GM23338 (cell line): ENCODE data around the gene ZFYVE16. TPM values are rescaled to one million over a fixed set of nuclear protein-coding genes. Genes with fewer than 3 reads are reported as not detected.

Experiments
- ATAC-seq: fragments of 200-7000 bp; cut with Tn5 transposase; 3 replicates; pipeline ENCODE4 v1.9.1; 2020
- DNase-seq: peaks from one replicate; pipeline ENCODE4 v3.0.0-alpha.2; 2015; ENCODE audit warnings: low spot score
- H2AFZ ChIP-seq: fragments of 200-600 bp; sonication (generic); 2 replicates; pipeline ENCODE4 v1.8.0; 2016; ENCODE audit warnings: antibody characterized with exemption, mild to moderate bottlenecking, moderate library complexity
- H3F3A ChIP-seq: fragments of 200-600 bp; sonication (generic); replicated peaks from 2 replicates; pipeline ENCODE4 v1.8.0; 2017; ENCODE audit warnings: antibody characterized with exemption, mixed run types, low read depth
- H3K27ac ChIP-seq: fragments of 200-600 bp; sonication (generic); 2 replicates; pipeline ENCODE4 v1.6.1; 2016; ENCODE audit warnings: low read depth
- H3K27me3 ChIP-seq: fragments of 200-600 bp; sonication (generic); 2 replicates; pipeline ENCODE4 v1.8.0; 2016; ENCODE audit warnings: mild to moderate bottlenecking, mixed run types, moderate library complexity; ENCODE audit not compliant: insufficient read depth
- H3K36me3 ChIP-seq: fragments of 200-600 bp; sonication (generic); 2 replicates; pipeline ENCODE4 v1.8.0; 2016; ENCODE audit warnings: mild to moderate bottlenecking; ENCODE audit not compliant: insufficient read depth
- H3K4me1 ChIP-seq: fragments of 200-600 bp; sonication (generic); 2 replicates; pipeline ENCODE4 v1.8.0; 2016; ENCODE audit warnings: mild to moderate bottlenecking, moderate library complexity; ENCODE audit not compliant: insufficient read depth
- H3K4me2 ChIP-seq: fragments of 200-600 bp; sonication (generic); 2 replicates; pipeline ENCODE4 v1.7.1; 2017; ENCODE audit warnings: mixed run types
- H3K4me3 ChIP-seq: fragments of 200-600 bp; sonication (generic); 2 replicates; pipeline ENCODE4 v1.6.1; 2016; ENCODE audit warnings: mixed run types
- H3K79me2 ChIP-seq: fragments of 200-600 bp; sonication (generic); replicated peaks from 2 replicates; pipeline ENCODE4 v1.8.0; 2017; ENCODE audit warnings: mild to moderate bottlenecking; ENCODE audit not compliant: insufficient read depth
- H3K9me2 ChIP-seq: fragments of 200-600 bp; sonication (generic); 2 replicates; pipeline ENCODE4 v1.8.0; 2017; ENCODE audit not compliant: insufficient read depth
- H4K20me1 ChIP-seq: fragments of 200-600 bp; sonication (generic); replicated peaks from 2 replicates; pipeline ENCODE4 v1.8.0; 2017; ENCODE audit warnings: mild to moderate bottlenecking; ENCODE audit not compliant: insufficient read depth
- H3K27ac Mint-ChIP-seq: 2 replicates; pipeline ENCODE4 v1.8.0; 2020; ENCODE audit warnings: inconsistent platforms, mild to moderate bottlenecking, moderate library complexity, mixed read lengths
- H3K27me3 Mint-ChIP-seq: 3 replicates; pipeline ENCODE4 v1.8.0; 2022; ENCODE audit warnings: low read depth, mild to moderate bottlenecking, moderate library complexity, mixed read lengths, inconsistent platforms; ENCODE audit not compliant: insufficient read depth, poor library complexity
- H3K36me3 Mint-ChIP-seq: 3 replicates; pipeline ENCODE4 v1.8.0; 2021; ENCODE audit warnings: low read depth, mild to moderate bottlenecking, inconsistent platforms, moderate library complexity, mixed read lengths
- H3K4me1 Mint-ChIP-seq: 3 replicates; pipeline ENCODE4 v1.8.0; 2020; ENCODE audit warnings: mild to moderate bottlenecking, inconsistent platforms, mixed read lengths
- H3K4me3 Mint-ChIP-seq: 3 replicates; pipeline ENCODE4 v1.8.0; 2021; ENCODE audit warnings: moderate library complexity, mild to moderate bottlenecking, inconsistent platforms, mixed read lengths
- H3K9me3 Mint-ChIP-seq: 3 replicates; pipeline ENCODE4 v1.8.0; 2020; ENCODE audit warnings: moderate library complexity, mild to moderate bottlenecking, inconsistent platforms, mixed read lengths
- CTCF ChIP-seq, 2 experiments: fragments of 200-600 bp in 1 of 2; sonication (generic) in 1 of 2; conservative IDR thresholded peaks; 2 replicates each; pipeline versions ENCODE4 v1.5.1 to v1.6.1; 2016 to 2017; ENCODE audit warnings: antibody characterized with exemption in 2 of 2, low read depth in 2 of 2, mild to moderate bottlenecking in 2 of 2, moderate library complexity in 1 of 2
- EZH2 ChIP-seq: fragments of 200-600 bp; sonication (generic); IDR thresholded peaks from one replicate; pipeline ENCODE4 v1.8.0; 2017; ENCODE audit warnings: antibody characterized with exemption, mild to moderate bottlenecking, low read depth; ENCODE audit not compliant: unreplicated experiment
- EZH2phosphoT487 ChIP-seq: fragments of 200-600 bp; sonication (generic); IDR thresholded peaks from one replicate; pipeline ENCODE4 v1.8.1; 2018; ENCODE audit warnings: antibody characterized with exemption; ENCODE audit not compliant: unreplicated experiment
- JUNB ChIP-seq: IDR thresholded peaks from one replicate; pipeline ENCODE4 v1.6.1; 2016; ENCODE audit warnings: antibody characterized with exemption; ENCODE audit not compliant: unreplicated experiment
- POLR2AphosphoS5 ChIP-seq: IDR thresholded peaks from 2 replicates; pipeline ENCODE4 v1.6.1; 2016; ENCODE audit warnings: antibody characterized with exemption, low read depth
- REST ChIP-seq: IDR thresholded peaks from one replicate; pipeline ENCODE4 v1.6.1; 2018; ENCODE audit warnings: antibody characterized with exemption; ENCODE audit not compliant: unreplicated experiment
- ZNF114 ChIP-seq: fragments of 250-450 bp; sonication (Bioruptor Pico); IDR thresholded peaks from 2 replicates; pipeline ENCODE4 v1.5.0; 2020; ENCODE audit warnings: mild to moderate bottlenecking, moderate library complexity
- polyA plus RNA-seq: library from polyadenylated mRNA; unstranded; fragments of >200 nt; fragmentation: Nextera tagmentation; extraction: Ambion mirVana; gene quantifications from 2 replicates; pipeline ENCODE4 v1.2.1, GENCODE V29; 2016
- total RNA-seq: library from RNA; depleted of rRNA; stranded (reverse); fragments of >200 nt; shearing (Covaris generic); gene quantifications from 2 replicates; pipeline ENCODE4 v1.2.3, GENCODE V29; 2014

Gene ZFYVE16
- total and polyA plus RNA-seq, 2 experiments from 2014 or later = 24.2 to 26.6 TPM

- Histone ChIP-seq H3K27me3 (no peaks in the 10 kb centered on the region), H3F3A (peaks cover 9% of the 10 kb centered on the region; the same call in 1 of the 2 replicates), H4K20me1 (no peaks in the 10 kb centered on the region), H3K27ac (no peak overlapping the region), H3K36me3 (no peaks in the 10 kb centered on the region; the same call in 1 of the 2 replicates), H3K4me1 (peaks cover 7% of the 10 kb centered on the region), H3K4me3 (no peak overlapping the region), H2AFZ (no peak overlapping the region), H3K79me2 (no peaks in the 10 kb centered on the region), H3K4me2 (no peak overlapping the region), H3K9me2 (no peaks in the 10 kb centered on the region)
- TF ChIP-seq POLR2AphosphoS5 = no peak
- no peak for TF ChIP-seq REST
- no peak for TF ChIP-seq ZNF114 (CRISPR knock-in tag)
- no peak for TF ChIP-seq JUNB
- peaks cover 23% of the 10 kb centered on the region for H3K4me1 Mint-ChIP-seq
- DNase-seq (no peak), ATAC-seq (no peak)
- no peak overlapping the region for H3K27ac Mint-ChIP-seq
- H3K4me3 Mint-ChIP-seq = no peak overlapping the region
- peaks cover 9% of the 10 kb centered on the region for H3K27me3 Mint-ChIP-seq
- peaks cover 34% of the 10 kb centered on the region for H3K9me3 Mint-ChIP-seq
- peaks cover 50% of the 10 kb centered on the region for H3K36me3 Mint-ChIP-seq
Measured at GRCh38 chr5:80483636-80484232, 75.9 kb downstream of the ZFYVE16 start.

GRCh38 chr5:80487444-80487828, 79.6 kb downstream of the ZFYVE16 start:
- peaks cover 19% of the 10 kb centered on the region for H3K27me3 Mint-ChIP-seq
- DNase-seq = no peak
- H2AFZ ChIP-seq = peak overlapping the region; percentile 87
- H3K4me3 ChIP-seq = peak overlapping the region; percentile 68
- no peaks in the 10 kb centered on the region for H3K9me2 ChIP-seq
- peak overlapping the region; percentile 88 for H3K4me3 Mint-ChIP-seq
- peak overlapping the region; percentile 80 for H3K4me2 ChIP-seq
- H3K4me1 Mint-ChIP-seq = peaks cover 29% of the 10 kb centered on the region
- ATAC-seq = no peak
- peaks cover 28% of the 10 kb centered on the region for H3K36me3 Mint-ChIP-seq
- no peaks in the 10 kb centered on the region for H4K20me1 ChIP-seq
- H3K4me1 ChIP-seq = peaks cover 24% of the 10 kb centered on the region
- H3K27ac Mint-ChIP-seq = peak overlapping the region; percentile 86; the same call in 1 of the 2 replicates
- no peaks in the 10 kb centered on the region for H3K79me2 ChIP-seq
- no peaks in the 10 kb centered on the region; the same call in 1 of the 2 replicates for H3K36me3 ChIP-seq
- H3K27ac ChIP-seq = peak overlapping the region; percentile 78
- peaks cover 9% of the 10 kb centered on the region; the same call in 1 of the 2 replicates for H3F3A ChIP-seq
- H3K27me3 ChIP-seq = no peaks in the 10 kb centered on the region
- H3K9me3 Mint-ChIP-seq = peaks cover 19% of the 10 kb centered on the region
- TF ChIP-seq JUNB = no peak
- no peak for TF ChIP-seq EZH2
- TF ChIP-seq EZH2phosphoT487 = no peak
- no peak for TF ChIP-seq REST
- no peak for TF ChIP-seq CTCF (conservative IDR thresholded peaks at IDR 0.05; ENCODE audit: low read depth in 2 of 2)
- no peak for TF ChIP-seq POLR2AphosphoS5
